AG10803 (cell line): ENCODE data around the gene CNTLN.
"Not testable (repeated sequence)": the region's sequence is repeated elsewhere in the genome, so short reads cannot be mapped to it uniquely, and the experiment has no call there.

Experiments
- DNase-seq: peaks from one replicate; pipeline ENCODE4 v3.0.0; 2010; ENCODE audit warnings: low read depth
- H3K4me3 ChIP-seq: 2 replicates; pipeline ENCODE4 v1.5.1; 2011; ENCODE audit warnings: mild to moderate bottlenecking, low read length, control low read depth
- CTCF ChIP-seq: conservative IDR thresholded peaks from 2 replicates; pipeline ENCODE4 v1.5.1; 2011; ENCODE audit warnings: mild to moderate bottlenecking, low read length, control low read depth, inconsistent platforms

Gene CNTLN

GRCh38 chr9:17222932-17223331, 88.1 kb downstream of the CNTLN start:
- no peak overlapping the region for H3K4me3 ChIP-seq
- no peak for DNase-seq
- no peak for TF ChIP-seq CTCF

GRCh38 chr9:17225407-17225806, 90.6 kb downstream of the CNTLN start:
- H3K4me3 ChIP-seq: no peak overlapping the region
- no peak for TF ChIP-seq CTCF
- no peak for DNase-seq

GRCh38 chr9:17229945-17230560, 95.2 kb downstream of the CNTLN start:
- H3K4me3 ChIP-seq: no peak overlapping the region
- no peak for DNase-seq
- no peak for TF ChIP-seq CTCF

GRCh38 chr9:17230646-17231045, 95.8 kb downstream of the CNTLN start:
- H3K4me3 ChIP-seq: no peak overlapping the region
- no peak for TF ChIP-seq CTCF

GRCh38 chr9:17236147-17236546, 101.3 kb downstream of the CNTLN start:
- no peak for DNase-seq
- H3K4me3 ChIP-seq: no peak overlapping the region
- no peak for TF ChIP-seq CTCF

More at GRCh38 chr9:17230646-17231045, 95.8 kb downstream of the CNTLN start:
- DNase-seq: no peak

- TF ChIP-seq CTCF: no peak
- no peak for DNase-seq
- H3K4me3 ChIP-seq: no peak overlapping the region
Observed at GRCh38 chr9:17246770-17247169, 111.9 kb downstream of the CNTLN start.

- no peak for DNase-seq
- no peak overlapping the region for H3K4me3 ChIP-seq
- no peak for TF ChIP-seq CTCF
Observed at GRCh38 chr9:17251100-17251499, 116.3 kb downstream of the CNTLN start.

- not testable (repeated sequence) for H3K4me3 ChIP-seq, DNase-seq
Observed at GRCh38 chr9:17268531-17269188, 133.8 kb downstream of the CNTLN start.
